SK-N-SH (cell line): ENCODE data around the gene SOX10.

ENCODE experiments used
- CHD2 ChIP-seq: fragments of 150-350 bp; IDR thresholded peaks from 2 replicates; pipeline ENCODE4 v1.6.1; 2018; ENCODE audit warnings: low read length; ENCODE audit not compliant: partially characterized antibody
- ELF1 ChIP-seq: IDR thresholded peaks from 2 replicates; pipeline ENCODE4 v1.4.0; 2012
- EP300 ChIP-seq, 2 experiments: IDR thresholded peaks; 2 replicates each; pipeline versions ENCODE4 v1.4.0 to v1.6.1; 2012; ENCODE audit warnings: borderline replicate concordance in 1 of 2, low read depth in 1 of 2, low read length in 1 of 2
- FOSL2 ChIP-seq: IDR thresholded peaks from 2 replicates; pipeline ENCODE4 v1.4.0; 2012; ENCODE audit warnings: low read depth, mild to moderate bottlenecking, moderate library complexity, borderline replicate concordance
- FOXJ3 ChIP-seq: sonication (generic); formaldehyde crosslinking; IDR thresholded peaks from 2 replicates; pipeline ENCODE4 v1.5.1; 2020; ENCODE audit warnings: mild to moderate bottlenecking, missing genetic modification reagents
- NFIC ChIP-seq: IDR thresholded peaks from 2 replicates; pipeline ENCODE4 v1.4.0; 2012; ENCODE audit warnings: borderline replicate concordance
- POLR2AphosphoS5 ChIP-seq: IDR thresholded peaks from 2 replicates; pipeline ENCODE4 v1.6.1; 2012; ENCODE audit warnings: low read depth, low read length
- RXRA ChIP-seq: IDR thresholded peaks from 2 replicates; pipeline ENCODE4 v1.4.0; 2012; ENCODE audit warnings: low read depth, mild to moderate bottlenecking, borderline replicate concordance
- SIN3A ChIP-seq: IDR thresholded peaks from 2 replicates; pipeline ENCODE4 v1.6.1; 2012; ENCODE audit warnings: low read depth, mild to moderate bottlenecking, low read length, moderate library complexity, borderline replicate concordance
- TCF12 ChIP-seq: IDR thresholded peaks from 2 replicates; pipeline ENCODE4 v1.4.0; 2012
- TF ChIP-seq, protein P1 (sequence below): IDR thresholded peaks from 2 replicates; pipeline ENCODE4 v1.4.0; 2012; ENCODE audit warnings: low read depth, borderline replicate concordance
- TF ChIP-seq, protein P2 (sequence below): fragments of 200-600 bp; sonication (generic); IDR thresholded peaks from 2 replicates; pipeline ENCODE4 v1.6.1; 2017; ENCODE audit warnings: antibody characterized with exemption, mild to moderate bottlenecking, moderate library complexity
- TF ChIP-seq, protein P3 (sequence below): fragments of 150-350 bp; IDR thresholded peaks from 2 replicates; pipeline ENCODE4 v1.6.1; 2017; ENCODE audit warnings: antibody characterized with exemption, low read length, low read depth, borderline replicate concordance
- TF ChIP-seq, protein P4 (sequence below): IDR thresholded peaks from 2 replicates; pipeline ENCODE4 v1.6.1; 2012; ENCODE audit warnings: mild to moderate bottlenecking, low read depth, low read length, moderate library complexity

DNA sequence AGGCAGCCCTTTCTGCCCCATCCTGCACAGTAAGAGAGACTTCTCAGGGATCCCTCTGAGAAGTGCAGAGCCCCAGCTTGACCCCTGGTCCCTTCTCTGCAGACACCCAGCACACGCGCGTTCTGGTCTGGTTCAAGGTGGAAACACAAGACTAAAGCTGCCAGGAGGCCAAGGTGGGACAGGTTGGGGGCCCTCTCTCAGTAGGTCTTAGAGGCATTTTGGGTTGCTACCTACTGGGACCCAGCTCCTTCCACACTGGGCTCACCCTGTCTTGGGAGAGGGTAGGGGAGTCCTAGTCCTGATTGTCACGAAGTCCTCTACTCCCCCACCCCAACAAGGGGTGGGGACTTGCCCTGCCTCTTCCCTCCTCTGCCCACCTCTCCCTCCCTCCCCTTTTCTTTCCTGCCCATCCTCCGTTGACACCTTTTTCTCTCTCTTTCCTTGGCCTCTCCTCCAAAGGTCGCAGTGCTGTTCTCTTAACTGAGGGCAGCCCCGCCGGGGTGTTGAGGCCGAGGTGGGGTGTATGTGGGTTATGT, 763 bp upstream of the SOX10 start:
- TF ChIP-seq EP300 (IDR thresholded peaks at IDR 0.05; ENCODE audit: borderline replicate concordance in 1 of 2, low read depth in 1 of 2, low read length in 1 of 2) (no peak), FOSL2 (no peak), FOXJ3 (CRISPR knock-in tag) (no peak), TCF12 (no peak), SIN3A (no peak), NFIC (no peak), RXRA (no peak), ELF1 (no peak), POLR2AphosphoS5 (no peak), CHD2 (no peak)
- TF ChIP-seq, protein P1, sequence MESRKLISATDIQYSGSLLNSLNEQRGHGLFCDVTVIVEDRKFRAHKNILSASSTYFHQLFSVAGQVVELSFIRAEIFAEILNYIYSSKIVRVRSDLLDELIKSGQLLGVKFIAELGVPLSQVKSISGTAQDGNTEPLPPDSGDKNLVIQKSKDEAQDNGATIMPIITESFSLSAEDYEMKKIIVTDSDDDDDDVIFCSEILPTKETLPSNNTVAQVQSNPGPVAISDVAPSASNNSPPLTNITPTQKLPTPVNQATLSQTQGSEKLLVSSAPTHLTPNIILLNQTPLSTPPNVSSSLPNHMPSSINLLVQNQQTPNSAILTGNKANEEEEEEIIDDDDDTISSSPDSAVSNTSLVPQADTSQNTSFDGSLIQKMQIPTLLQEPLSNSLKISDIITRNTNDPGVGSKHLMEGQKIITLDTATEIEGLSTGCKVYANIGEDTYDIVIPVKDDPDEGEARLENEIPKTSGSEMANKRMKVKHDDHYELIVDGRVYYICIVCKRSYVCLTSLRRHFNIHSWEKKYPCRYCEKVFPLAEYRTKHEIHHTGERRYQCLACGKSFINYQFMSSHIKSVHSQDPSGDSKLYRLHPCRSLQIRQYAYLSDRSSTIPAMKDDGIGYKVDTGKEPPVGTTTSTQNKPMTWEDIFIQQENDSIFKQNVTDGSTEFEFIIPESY: no peak
- TF ChIP-seq, protein P2, sequence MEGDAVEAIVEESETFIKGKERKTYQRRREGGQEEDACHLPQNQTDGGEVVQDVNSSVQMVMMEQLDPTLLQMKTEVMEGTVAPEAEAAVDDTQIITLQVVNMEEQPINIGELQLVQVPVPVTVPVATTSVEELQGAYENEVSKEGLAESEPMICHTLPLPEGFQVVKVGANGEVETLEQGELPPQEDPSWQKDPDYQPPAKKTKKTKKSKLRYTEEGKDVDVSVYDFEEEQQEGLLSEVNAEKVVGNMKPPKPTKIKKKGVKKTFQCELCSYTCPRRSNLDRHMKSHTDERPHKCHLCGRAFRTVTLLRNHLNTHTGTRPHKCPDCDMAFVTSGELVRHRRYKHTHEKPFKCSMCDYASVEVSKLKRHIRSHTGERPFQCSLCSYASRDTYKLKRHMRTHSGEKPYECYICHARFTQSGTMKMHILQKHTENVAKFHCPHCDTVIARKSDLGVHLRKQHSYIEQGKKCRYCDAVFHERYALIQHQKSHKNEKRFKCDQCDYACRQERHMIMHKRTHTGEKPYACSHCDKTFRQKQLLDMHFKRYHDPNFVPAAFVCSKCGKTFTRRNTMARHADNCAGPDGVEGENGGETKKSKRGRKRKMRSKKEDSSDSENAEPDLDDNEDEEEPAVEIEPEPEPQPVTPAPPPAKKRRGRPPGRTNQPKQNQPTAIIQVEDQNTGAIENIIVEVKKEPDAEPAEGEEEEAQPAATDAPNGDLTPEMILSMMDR: no peak
- TF ChIP-seq, protein P3, sequence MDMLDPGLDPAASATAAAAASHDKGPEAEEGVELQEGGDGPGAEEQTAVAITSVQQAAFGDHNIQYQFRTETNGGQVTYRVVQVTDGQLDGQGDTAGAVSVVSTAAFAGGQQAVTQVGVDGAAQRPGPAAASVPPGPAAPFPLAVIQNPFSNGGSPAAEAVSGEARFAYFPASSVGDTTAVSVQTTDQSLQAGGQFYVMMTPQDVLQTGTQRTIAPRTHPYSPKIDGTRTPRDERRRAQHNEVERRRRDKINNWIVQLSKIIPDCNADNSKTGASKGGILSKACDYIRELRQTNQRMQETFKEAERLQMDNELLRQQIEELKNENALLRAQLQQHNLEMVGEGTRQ: no peak
- TF ChIP-seq, protein P4, sequence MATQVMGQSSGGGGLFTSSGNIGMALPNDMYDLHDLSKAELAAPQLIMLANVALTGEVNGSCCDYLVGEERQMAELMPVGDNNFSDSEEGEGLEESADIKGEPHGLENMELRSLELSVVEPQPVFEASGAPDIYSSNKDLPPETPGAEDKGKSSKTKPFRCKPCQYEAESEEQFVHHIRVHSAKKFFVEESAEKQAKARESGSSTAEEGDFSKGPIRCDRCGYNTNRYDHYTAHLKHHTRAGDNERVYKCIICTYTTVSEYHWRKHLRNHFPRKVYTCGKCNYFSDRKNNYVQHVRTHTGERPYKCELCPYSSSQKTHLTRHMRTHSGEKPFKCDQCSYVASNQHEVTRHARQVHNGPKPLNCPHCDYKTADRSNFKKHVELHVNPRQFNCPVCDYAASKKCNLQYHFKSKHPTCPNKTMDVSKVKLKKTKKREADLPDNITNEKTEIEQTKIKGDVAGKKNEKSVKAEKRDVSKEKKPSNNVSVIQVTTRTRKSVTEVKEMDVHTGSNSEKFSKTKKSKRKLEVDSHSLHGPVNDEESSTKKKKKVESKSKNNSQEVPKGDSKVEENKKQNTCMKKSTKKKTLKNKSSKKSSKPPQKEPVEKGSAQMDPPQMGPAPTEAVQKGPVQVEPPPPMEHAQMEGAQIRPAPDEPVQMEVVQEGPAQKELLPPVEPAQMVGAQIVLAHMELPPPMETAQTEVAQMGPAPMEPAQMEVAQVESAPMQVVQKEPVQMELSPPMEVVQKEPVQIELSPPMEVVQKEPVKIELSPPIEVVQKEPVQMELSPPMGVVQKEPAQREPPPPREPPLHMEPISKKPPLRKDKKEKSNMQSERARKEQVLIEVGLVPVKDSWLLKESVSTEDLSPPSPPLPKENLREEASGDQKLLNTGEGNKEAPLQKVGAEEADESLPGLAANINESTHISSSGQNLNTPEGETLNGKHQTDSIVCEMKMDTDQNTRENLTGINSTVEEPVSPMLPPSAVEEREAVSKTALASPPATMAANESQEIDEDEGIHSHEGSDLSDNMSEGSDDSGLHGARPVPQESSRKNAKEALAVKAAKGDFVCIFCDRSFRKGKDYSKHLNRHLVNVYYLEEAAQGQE: no peak
